GM21619 (cell line): ENCODE data around the gene FANCD2.
"Not testable (repeated sequence)": the region's sequence is repeated elsewhere in the genome, so short reads cannot be mapped to it uniquely, and the experiment has no call there.

ENCODE experiments used
- ATAC-seq: cut with Tn5 transposase; IDR thresholded peaks from one replicate; pipeline ENCODE4 v1.9.1; 2021; ENCODE audit not compliant: unreplicated experiment

The FANCD2 gene

GRCh38 chr3:10026084-10026890 lies at the start of gene FANCD2:
FANCD2 (plus strand) TSS chr3:10026437; CDS start chr3:10028658, 2,221 bp downstream.
- peak; percentile 94 for ATAC-seq

- no peak for ATAC-seq
Observed at GRCh38 chr3:9976721-9977709, 49.2 kb upstream of the FANCD2 start.

- no peak for ATAC-seq
Observed at GRCh38 chr3:9978710-9979305, 47.4 kb upstream of the FANCD2 start.

GRCh38 chr3:9980251-9980650 lies 46.0 kb upstream of the FANCD2 start:
- no peak for ATAC-seq

- ATAC-seq, result peak; percentile 28
Observed at GRCh38 chr3:9986230-9986725, 40.0 kb upstream of the FANCD2 start.

- no peak for ATAC-seq
Observed at GRCh38 chr3:9994086-9994844, 32.0 kb upstream of the FANCD2 start.

GRCh38 chr3:10000686-10001085 lies 25.6 kb upstream of the FANCD2 start:
- ATAC-seq, result no peak

- no peak for ATAC-seq
Observed at GRCh38 chr3:10002951-10003350, 23.3 kb upstream of the FANCD2 start.

- ATAC-seq, result no peak
Observed at GRCh38 chr3:10004506-10004905, 21.7 kb upstream of the FANCD2 start.

- no peak for ATAC-seq
Observed at GRCh38 chr3:10004960-10005564, 21.2 kb upstream of the FANCD2 start.

- no peak for ATAC-seq
Observed at GRCh38 chr3:10006048-10006761, 20.0 kb upstream of the FANCD2 start.

GRCh38 chr3:10006762-10007090 lies 19.5 kb upstream of the FANCD2 start:
- ATAC-seq, result no peak

GRCh38 chr3:10007126-10007782 lies 19.0 kb upstream of the FANCD2 start:
- ATAC-seq, result no peak

GRCh38 chr3:10008216-10008587 lies 18.0 kb upstream of the FANCD2 start:
- not testable (repeated sequence) for ATAC-seq

- peak; percentile 56 for ATAC-seq
Observed at GRCh38 chr3:10008588-10009344, 17.5 kb upstream of the FANCD2 start.

- peak; percentile 1 for ATAC-seq
Observed at GRCh38 chr3:10010421-10010877, 15.8 kb upstream of the FANCD2 start.

- peak; percentile 83 for ATAC-seq
Observed at GRCh38 chr3:10010878-10011465, 15.3 kb upstream of the FANCD2 start.

GRCh38 chr3:10011631-10012030 lies 14.6 kb upstream of the FANCD2 start:
- ATAC-seq, result no peak
